GM21381 (cell line): ENCODE results near the gene KRT17.

ENCODE experiments used
- ATAC-seq: cut with Tn5 transposase; IDR thresholded peaks from one replicate; pipeline ENCODE4 v1.9.1; 2021; ENCODE audit warnings: mild to moderate bottlenecking, moderate library complexity; ENCODE audit not compliant: unreplicated experiment

KRT17 gene

DNA sequence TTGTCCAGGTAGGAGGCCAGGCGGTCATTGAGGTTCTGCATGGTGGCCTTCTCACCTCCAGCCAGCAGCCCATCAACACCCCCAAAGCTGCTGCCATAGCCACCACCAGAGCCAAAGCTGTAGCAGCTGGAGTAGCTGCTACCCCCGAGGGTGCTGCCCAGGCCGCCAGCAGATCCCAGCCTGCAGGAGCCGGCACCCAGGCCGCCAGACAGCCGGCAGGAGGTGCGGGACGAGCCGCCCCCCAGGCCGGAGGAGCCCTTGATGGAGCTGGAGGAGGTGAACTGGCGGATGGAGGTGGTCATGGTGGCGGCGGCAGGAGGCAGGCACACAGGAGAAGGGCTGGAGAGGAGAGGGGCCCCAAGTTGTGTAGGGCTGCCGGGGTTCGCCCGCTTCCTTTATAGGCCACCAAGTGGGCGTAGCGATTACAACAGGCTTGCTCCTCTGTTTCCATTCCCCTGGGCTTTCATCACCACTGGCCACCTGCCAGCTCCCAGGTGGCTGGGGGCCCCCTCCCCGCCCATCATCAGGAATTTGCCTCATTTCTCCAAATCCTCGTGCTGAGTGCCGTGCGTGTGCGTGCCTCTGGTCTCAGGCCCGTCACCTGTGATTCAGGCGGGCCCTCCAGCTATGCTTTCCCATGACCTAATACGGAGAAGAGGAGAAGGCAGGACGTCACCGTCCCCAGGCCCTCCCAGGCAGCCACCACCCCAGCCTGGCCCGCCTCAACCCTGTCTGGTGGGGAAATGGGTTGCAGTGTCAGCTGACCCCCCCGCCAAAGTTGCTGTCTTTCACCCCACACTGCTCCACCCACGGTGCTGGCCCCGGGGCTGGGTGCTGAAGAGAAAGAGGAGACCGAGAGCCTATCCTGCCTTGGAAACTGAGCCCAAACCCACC, at the start of gene KRT17:
Gene KRT17 (minus strand): TSS at position 368 of the 894 bp plus-strand sequence. CDS start 66 bp downstream, at position 302.
- ATAC-seq, result no peak

- no peak for ATAC-seq
Observed at GRCh38 chr17:41672153-41672552, 47.8 kb upstream of the KRT17 start.

DNA sequence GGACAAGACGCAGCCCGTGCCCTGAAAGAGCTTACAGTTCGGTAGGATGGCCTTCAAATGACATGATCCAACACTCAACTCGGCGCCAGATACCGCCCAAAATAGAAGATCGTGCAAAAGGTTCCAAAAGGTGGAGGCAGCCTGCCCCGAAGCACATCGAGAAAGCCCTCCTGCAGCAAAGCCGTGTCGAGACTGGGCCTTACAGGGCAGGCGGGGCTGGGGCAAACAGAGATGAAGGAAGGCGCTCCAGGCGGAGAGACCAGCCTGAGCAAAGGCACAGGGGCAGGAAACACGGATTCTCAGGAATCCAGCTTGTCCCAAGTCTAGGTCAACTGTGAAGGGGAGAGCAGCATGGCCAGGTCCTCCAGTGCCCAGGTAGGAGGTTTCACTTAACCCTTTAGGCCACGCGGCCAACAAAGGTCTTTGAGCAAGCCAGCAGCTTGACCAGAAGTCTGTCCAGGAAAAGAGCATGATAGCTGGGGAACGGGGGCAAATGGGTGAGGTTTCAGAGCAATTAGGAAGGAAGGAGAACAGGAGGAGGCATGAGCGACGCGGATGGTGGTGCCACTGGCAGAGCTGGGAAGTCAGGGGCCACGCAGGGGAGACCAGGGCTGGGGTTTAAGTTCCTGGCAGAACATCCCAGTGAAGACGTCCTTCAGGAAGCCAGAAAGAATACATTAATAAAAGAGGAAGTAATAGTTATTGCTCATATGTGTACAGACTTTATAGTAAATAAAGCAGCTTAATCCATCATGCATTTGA, 43.1 kb upstream of the KRT17 start:
- ATAC-seq, result no peak

GRCh38 chr17:41666708-41667279, 42.4 kb upstream of the KRT17 start:
- ATAC-seq, result peak; percentile 50

DNA sequence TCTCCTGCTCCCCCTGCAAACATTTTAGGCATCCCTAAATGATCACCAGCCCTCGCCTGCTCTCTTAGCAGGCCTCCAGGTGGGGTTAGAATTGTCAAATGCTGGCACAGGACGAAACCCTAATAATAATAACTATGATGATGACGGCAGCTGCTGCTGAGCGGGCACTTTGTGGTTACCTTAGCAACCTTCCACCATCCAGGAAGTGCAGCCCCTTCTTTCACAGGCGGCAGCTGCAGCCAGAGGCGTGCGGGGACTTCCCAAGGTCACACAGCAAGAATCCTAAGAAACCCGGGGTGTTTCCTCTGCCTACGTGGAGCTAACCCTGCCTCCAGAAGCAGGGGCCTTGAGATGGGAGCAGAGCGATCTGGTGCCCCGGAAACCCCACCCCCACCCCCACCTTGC, 41.9 kb upstream of the KRT17 start:
- ATAC-seq, result peak; percentile 37

GRCh38 chr17:41665566-41666236, 41.3 kb upstream of the KRT17 start:
- peak; percentile 69 for ATAC-seq

GRCh38 chr17:41664587-41665565, 40.5 kb upstream of the KRT17 start:
- no peak for ATAC-seq

- no peak for ATAC-seq
Observed at GRCh38 chr17:41664172-41664457, 39.7 kb upstream of the KRT17 start.

- ATAC-seq, result no peak
Observed at GRCh38 chr17:41663451-41664171, 39.2 kb upstream of the KRT17 start.

- no peak for ATAC-seq
Observed at GRCh38 chr17:41660221-41660711, 35.9 kb upstream of the KRT17 start.

GRCh38 chr17:41659427-41660212, 35.2 kb upstream of the KRT17 start:
- no peak for ATAC-seq

GRCh38 chr17:41658846-41659245, 34.5 kb upstream of the KRT17 start:
- ATAC-seq, result no peak

GRCh38 chr17:41657936-41658335, 33.6 kb upstream of the KRT17 start:
- no peak for ATAC-seq

DNA sequence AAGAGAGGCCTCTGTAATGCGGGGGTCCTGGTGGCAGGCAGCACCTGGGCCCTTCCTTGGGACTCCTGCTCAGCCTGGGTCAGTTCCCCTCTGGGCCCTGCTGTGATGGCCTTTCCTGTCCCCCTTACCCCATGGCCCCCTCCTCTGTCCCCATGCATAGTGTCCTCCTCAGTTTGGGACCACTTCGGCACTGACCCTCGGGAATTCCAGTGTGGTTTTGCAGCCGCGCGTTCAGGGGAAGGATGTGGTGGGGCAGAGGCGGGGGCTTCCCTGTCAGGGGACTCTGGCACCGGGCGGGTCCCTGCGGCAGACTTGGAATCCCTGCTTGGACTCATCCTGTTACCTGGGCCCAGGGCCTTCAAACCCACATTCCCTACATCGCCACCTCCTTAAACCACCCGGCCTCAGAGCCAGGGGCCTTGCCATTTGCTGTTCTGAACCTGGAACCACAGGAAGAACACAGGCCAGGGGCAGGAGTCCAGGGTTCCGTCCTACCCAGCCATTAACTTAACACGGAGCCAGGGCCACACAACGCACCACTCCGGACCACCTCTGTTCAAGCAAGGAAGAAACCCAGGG, 32.9 kb upstream of the KRT17 start:
- no peak for ATAC-seq

GRCh38 chr17:41656249-41657023, 32.1 kb upstream of the KRT17 start:
- ATAC-seq, result no peak

DNA sequence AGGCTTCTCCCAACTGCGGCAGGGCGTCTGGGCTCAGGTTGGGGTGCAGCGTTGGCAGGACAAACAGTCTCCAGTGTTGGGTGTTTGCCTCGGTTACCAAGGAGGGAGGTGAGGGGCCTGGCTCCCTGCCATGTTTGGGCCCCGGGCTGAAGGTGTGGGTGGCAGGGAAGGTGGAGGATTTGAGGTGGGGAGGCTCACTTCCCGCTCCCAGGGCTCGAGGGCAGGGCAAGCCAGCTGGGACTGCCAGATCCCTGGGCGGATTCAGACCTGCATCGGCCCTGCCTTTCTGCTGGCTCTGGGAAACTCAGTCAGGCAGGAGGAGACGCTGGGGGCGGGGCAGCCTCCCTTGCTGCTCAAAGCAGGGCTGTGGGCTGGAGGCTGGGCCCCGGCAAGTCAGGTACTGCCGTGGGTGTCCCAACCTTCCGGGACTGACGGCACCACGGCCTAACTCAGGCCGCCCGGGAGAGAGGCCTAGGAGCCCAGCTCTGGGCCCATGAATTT, 31.3 kb upstream of the KRT17 start:
- no peak for ATAC-seq
